Keratinocyte (primary cell): ENCODE results near the gene ANGEL1. TPM values are rescaled to one million over a fixed set of nuclear protein-coding genes. Genes with fewer than 3 reads are reported as not detected.

Source experiments
- DNase-seq: peaks from one replicate; pipeline ENCODE4 v3.0.0-alpha.2; 2011; ENCODE audit warnings: low read depth, missing footprints, low spot score
- FAIRE-seq: peaks from 2 replicates; lab custom pipeline; 2011; peaks lifted over from hg19 to GRCh38; lab: Jason Lieb, UNC
- H2AFZ ChIP-seq: 2 replicates; pipeline ENCODE4 v1.6.0; 2012; ENCODE audit warnings: low read length, control low read depth, inconsistent platforms; ENCODE audit not compliant: control insufficient read depth
- H3K27ac ChIP-seq: 2 replicates; pipeline ENCODE4 v1.5.1; 2011; ENCODE audit warnings: low read length; ENCODE audit not compliant: control insufficient read depth, insufficient read depth
- H3K27me3 ChIP-seq: 3 replicates; pipeline ENCODE4 v1.6.0; 2011; ENCODE audit warnings: low read length; ENCODE audit not compliant: control insufficient read depth, insufficient read depth; ENCODE audit errors: extremely low read depth
- H3K36me3 ChIP-seq, 2 experiments: 2 replicates in 1 of 2; 3 replicates in 1 of 2; pipeline ENCODE4 v1.5.1; 2011; ENCODE audit warnings: low read length in 2 of 2, mild to moderate bottlenecking in 1 of 2; ENCODE audit not compliant: control insufficient read depth in 2 of 2, insufficient read depth in 2 of 2; ENCODE audit errors: extremely low read depth in 1 of 2
- H3K4me1 ChIP-seq: 3 replicates; pipeline ENCODE4 v1.5.1; 2011; ENCODE audit warnings: low read length; ENCODE audit not compliant: control insufficient read depth, insufficient read depth; ENCODE audit errors: extremely low read depth
- H3K4me2 ChIP-seq: 3 replicates; pipeline ENCODE4 v1.6.0; 2011; ENCODE audit warnings: low read depth, low read length; ENCODE audit not compliant: control insufficient read depth, insufficient read depth; ENCODE audit errors: extremely low read depth
- H3K4me3 ChIP-seq, 3 experiments: fragments of 200-600 bp in 1 of 3; sonication (generic) in 1 of 3; 2 replicates in 2 of 3; 3 replicates in 1 of 3; pipeline ENCODE4 v1.5.1; 2011 to 2016; ENCODE audit warnings: low read length in 3 of 3, mild to moderate bottlenecking in 3 of 3, control low read depth in 2 of 3, inconsistent platforms in 1 of 3, low read depth in 1 of 3, mixed read lengths in 1 of 3, mixed run types in 1 of 3, moderate library complexity in 1 of 3; ENCODE audit not compliant: control insufficient read depth in 2 of 3, insufficient read depth in 2 of 3; ENCODE audit errors: extremely low read depth in 1 of 3
- H3K79me2 ChIP-seq: 2 replicates; pipeline ENCODE4 v1.6.0; 2012; ENCODE audit warnings: low read length; ENCODE audit not compliant: control insufficient read depth, insufficient read depth
- H3K9ac ChIP-seq: 3 replicates; pipeline ENCODE4 v1.6.0; 2011; ENCODE audit warnings: low read length; ENCODE audit not compliant: control insufficient read depth, insufficient read depth; ENCODE audit errors: extremely low read depth
- H3K9me1 ChIP-seq: 3 replicates; pipeline ENCODE4 v1.6.0; 2011; ENCODE audit warnings: low read length; ENCODE audit not compliant: control insufficient read depth, insufficient read depth; ENCODE audit errors: extremely low read depth
- H3K9me3 ChIP-seq: 2 replicates; pipeline ENCODE4 v1.5.1; 2012; ENCODE audit warnings: low read depth, low read length; ENCODE audit not compliant: control insufficient read depth
- H4K20me1 ChIP-seq: 3 replicates; pipeline ENCODE4 v1.6.0; 2011; ENCODE audit warnings: low read length; ENCODE audit not compliant: control insufficient read depth, insufficient read depth; ENCODE audit errors: extremely low read depth
- CTCF ChIP-seq, 3 experiments: IDR thresholded peaks in 1 of 3; conservative IDR thresholded peaks in 1 of 3; optimal IDR thresholded peaks in 1 of 3; 2 replicates in 2 of 3; 3 replicates in 1 of 3; pipeline versions ENCODE3 to v1.5.1; 2011; ENCODE audit warnings: low read length in 3 of 3, mild to moderate bottlenecking in 3 of 3, moderate library complexity in 2 of 3, control low read depth in 1 of 3, inconsistent platforms in 1 of 3; ENCODE audit not compliant: insufficient read depth in 2 of 3; ENCODE audit errors: extremely low read depth in 1 of 3
- EZH2 ChIP-seq: IDR thresholded peaks from one replicate; pipeline ENCODE4 v1.6.1; 2012; ENCODE audit warnings: inconsistent platforms, mild to moderate bottlenecking, low read length, moderate library complexity
- dilution Hi-C: fragments of 300-500 bp; cut with MboI; formaldehyde crosslinking; loops from one replicate; pipeline ENCODE4 v1.7.0; 2020; ENCODE audit warnings: low sequenced_read_pairs; ENCODE audit not compliant: extremely low pct_ligation_motif_present
- polyA plus RNA-seq, 5 experiments: library from polyadenylated mRNA; depleted of rRNA in 3 of 5; stranded (reverse) in 3 of 5; stranded (forward) in 1 of 5; unstranded in 1 of 5; fragments of >200 nt; gene quantifications; 1 replicate in 1 of 5; 2 replicates in 3 of 5; 3 replicates in 1 of 5; pipeline versions ENCODE4 v1.2.1 to v1.2.3, GENCODE V29; 2011 to 2012; ENCODE audit warnings: missing spikeins in 2 of 5, low read depth in 1 of 5, low replicate concordance in 1 of 5

ANGEL1 gene
- polyA plus RNA-seq, 1 donor (not counting 4 experiments of a cell fraction or from before 2014, with no cell fraction given): 13.0 TPM

GRCh38 chr14:76826122-76826521 lies 13.4 kb upstream of the ANGEL1 start, which contains the start of gene LRRC74A:
Gene LRRC74A, plus strand, starts transcription at chr14:76826408. Its CDS starts 290 bp downstream, at chr14:76826698.
- no peak within 1 kb of the TSS for H3K4me2 ChIP-seq
- H3K79me2 ChIP-seq: no peaks in the 10 kb centered on the region
- no peaks in the 10 kb centered on the region for H3K9me3 ChIP-seq
- H4K20me1 ChIP-seq: no peaks in the 10 kb centered on the region
- H3K4me1 ChIP-seq: no peaks in the 10 kb centered on the region
- H3K27ac ChIP-seq: no peak within 1 kb of the TSS
- no peak within 1 kb of the TSS for H2AFZ ChIP-seq
- DNase-seq (no peak), FAIRE-seq (no peak)
- dilution Hi-C loops: no loop called here
- H3K4me3 ChIP-seq: no peak within 1 kb of the TSS
- H3K36me3 ChIP-seq: no peaks in the 10 kb centered on the region
- H3K9me1 ChIP-seq: no peaks in the 10 kb centered on the region
- H3K9ac ChIP-seq: no peak within 1 kb of the TSS
- peaks cover 5% of the 10 kb centered on the region for H3K27me3 ChIP-seq
- no peak for TF ChIP-seq EZH2
- TF ChIP-seq CTCF (optimal IDR thresholded peaks at IDR 0.05 in 1 of 3, IDR thresholded peaks at IDR 0.05 in 1 of 3, conservative IDR thresholded peaks at IDR 0.05 in 1 of 3; ENCODE audit: extremely low read depth in 1 of 3, insufficient read depth in 2 of 3, low read length in 3 of 3): no peak

- H3K9ac ChIP-seq: no peak overlapping the region
- no peak overlapping the region for H3K4me2 ChIP-seq
- no peak for DNase-seq
- TF ChIP-seq CTCF (optimal IDR thresholded peaks at IDR 0.05 in 1 of 3, IDR thresholded peaks at IDR 0.05 in 1 of 3, conservative IDR thresholded peaks at IDR 0.05 in 1 of 3; ENCODE audit: extremely low read depth in 1 of 3, insufficient read depth in 2 of 3, low read length in 3 of 3): no peak
- no peak for TF ChIP-seq EZH2
- no peak overlapping the region for H2AFZ ChIP-seq
- FAIRE-seq: no peak
- no peaks in the 10 kb centered on the region for H3K9me3 ChIP-seq
- H4K20me1 ChIP-seq: no peaks in the 10 kb centered on the region
- H3K27ac ChIP-seq: no peak overlapping the region
- no peaks in the 10 kb centered on the region for H3K9me1 ChIP-seq
- dilution Hi-C loops: no loop called here
- H3K36me3 ChIP-seq: no peaks in the 10 kb centered on the region
- H3K4me1 ChIP-seq: no peaks in the 10 kb centered on the region
- no peaks in the 10 kb centered on the region for H3K79me2 ChIP-seq
- no peak overlapping the region for H3K4me3 ChIP-seq
- peaks cover 10% of the 10 kb centered on the region for H3K27me3 ChIP-seq
These were observed 8.0 kb upstream of the ANGEL1 start for GRCh38 chr14:76820700-76821099.
